Stimulated activated CD4-positive, alpha-beta T cell treated with anti-CD3 and anti-CD28 coated beads, Interleukin-1b, Interleukin-23, amount 100 ng/mL, for 4 hours (primary cell): Measurements from ENCODE around the gene VWA5B2.

ENCODE experiments used
- DNase-seq, 2 donors: peaks; one replicate each; pipeline ENCODE4 v3.0.0-alpha.2; 2020; ENCODE audit warnings: low read depth in 2 of 2

VWA5B2 gene

DNA sequence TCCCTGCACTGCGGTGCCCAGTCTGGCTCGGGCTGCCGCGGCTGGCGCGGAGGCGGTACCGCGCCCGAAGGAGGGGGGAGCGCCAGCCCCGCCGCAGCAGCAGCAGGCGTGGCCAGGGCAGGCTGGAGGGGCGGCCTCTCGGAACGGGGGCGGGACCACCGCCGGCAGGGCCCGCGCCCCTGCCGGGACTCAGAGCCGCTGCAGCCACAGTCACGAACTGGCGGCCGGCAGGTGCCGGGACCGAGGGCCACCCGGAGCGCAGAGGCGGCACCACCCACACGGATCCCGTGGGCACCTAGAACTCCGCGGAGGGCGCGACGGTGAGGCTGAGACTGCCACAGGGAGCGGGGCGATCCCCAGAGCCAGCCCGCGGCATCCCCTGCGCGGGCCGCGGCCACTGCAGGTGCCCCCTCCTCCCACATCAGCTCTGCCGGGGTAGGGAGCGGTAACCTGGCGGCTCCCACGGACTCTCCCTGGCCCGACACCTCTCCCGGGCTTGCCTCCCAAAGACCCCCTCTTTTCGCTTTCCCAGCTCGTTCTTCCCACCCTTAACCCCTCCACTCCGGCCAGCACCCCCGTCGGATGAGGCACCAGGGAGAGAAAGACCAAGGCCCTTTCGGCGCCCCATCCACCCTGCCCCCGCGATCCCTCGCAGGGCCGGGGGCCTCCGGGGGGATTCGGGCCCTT is at the start of gene VWA5B2:
TSS of gene VWA5B2 (plus strand) at position 192 of the 687 bp plus-strand sequence. CDS start 944 bp downstream, outside the sequence.
- DNase-seq, result peak; percentile 50 to 64

- DNase-seq, result no peak
Observed at GRCh38 chr3:184180165-184180564, 49.2 kb upstream of the VWA5B2 start.

DNA sequence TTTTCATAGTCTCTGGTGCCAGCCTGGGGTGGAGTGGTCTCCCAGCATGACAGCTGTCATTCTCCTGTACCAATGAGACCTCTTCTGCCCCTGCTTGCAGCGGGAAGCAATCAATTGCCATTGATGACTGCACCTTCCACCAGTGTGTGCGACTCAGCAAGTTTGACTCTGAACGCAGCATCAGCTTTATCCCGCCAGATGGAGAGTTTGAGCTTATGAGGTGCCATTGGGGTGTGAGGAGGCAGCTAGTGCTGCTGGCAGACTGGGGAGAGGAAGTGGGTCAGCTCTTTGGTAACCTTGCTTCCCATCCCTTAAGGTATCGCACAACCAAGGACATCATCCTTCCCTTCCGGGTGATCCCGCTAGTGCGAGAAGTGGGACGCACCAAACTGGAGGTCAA is 47.8 kb upstream of the VWA5B2 start:
- no peak for DNase-seq

DNA sequence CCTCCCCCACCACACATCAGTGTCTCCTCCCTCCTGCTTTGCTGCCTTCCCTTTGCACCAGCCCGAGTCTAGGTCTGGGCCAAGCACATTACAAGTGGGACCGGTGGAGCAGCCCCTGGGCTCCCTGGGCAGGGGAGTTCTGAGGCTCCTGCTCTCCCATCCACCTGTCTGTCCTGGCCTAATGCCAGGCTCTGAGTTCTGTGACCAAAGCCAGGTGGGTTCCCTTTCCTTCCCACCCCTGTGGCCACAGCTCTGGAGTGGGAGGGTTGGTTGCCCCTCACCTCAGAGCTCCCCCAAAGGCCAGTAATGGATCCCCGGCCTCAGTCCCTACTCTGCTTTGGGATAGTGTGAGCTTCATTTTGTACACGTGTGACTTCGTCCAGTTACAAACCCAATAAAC is 45.7 kb upstream of the VWA5B2 start:
- DNase-seq, result no peak

DNA sequence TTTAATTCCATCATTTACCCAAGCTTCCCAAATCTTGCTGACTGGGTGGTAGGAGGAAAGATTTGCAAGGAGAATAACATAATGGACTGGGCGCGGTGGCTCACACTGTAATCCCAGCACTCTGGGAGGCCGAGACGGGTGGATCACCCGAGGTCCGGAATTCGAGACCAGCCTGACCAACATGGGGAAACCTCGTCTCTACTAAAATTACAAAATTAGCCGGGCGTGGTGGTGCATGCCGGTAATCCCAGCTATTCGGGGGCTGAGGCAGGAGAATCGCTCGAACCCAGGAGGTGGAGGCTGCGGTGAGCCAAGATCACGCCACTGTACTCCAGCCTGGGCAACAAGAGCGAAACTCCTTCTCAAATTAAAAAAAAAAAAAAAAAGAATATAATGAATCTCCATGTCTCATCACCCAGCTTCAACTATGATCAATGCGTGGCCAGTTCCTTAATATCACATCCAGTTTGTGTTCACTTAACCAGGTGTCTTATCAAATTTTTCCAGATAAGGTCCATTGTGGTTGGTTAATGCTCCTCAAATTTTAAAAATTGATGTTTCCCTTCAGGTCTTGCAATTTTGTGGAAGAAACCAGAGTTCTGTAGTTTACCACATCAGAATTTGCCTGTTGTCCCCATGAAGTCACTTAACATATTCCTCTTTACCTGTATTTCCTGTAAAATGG is 44.7 kb upstream of the VWA5B2 start:
- no peak for DNase-seq

GRCh38 chr3:184185461-184186183 is 43.8 kb upstream of the VWA5B2 start:
- DNase-seq, result peak; percentile 99

DNA sequence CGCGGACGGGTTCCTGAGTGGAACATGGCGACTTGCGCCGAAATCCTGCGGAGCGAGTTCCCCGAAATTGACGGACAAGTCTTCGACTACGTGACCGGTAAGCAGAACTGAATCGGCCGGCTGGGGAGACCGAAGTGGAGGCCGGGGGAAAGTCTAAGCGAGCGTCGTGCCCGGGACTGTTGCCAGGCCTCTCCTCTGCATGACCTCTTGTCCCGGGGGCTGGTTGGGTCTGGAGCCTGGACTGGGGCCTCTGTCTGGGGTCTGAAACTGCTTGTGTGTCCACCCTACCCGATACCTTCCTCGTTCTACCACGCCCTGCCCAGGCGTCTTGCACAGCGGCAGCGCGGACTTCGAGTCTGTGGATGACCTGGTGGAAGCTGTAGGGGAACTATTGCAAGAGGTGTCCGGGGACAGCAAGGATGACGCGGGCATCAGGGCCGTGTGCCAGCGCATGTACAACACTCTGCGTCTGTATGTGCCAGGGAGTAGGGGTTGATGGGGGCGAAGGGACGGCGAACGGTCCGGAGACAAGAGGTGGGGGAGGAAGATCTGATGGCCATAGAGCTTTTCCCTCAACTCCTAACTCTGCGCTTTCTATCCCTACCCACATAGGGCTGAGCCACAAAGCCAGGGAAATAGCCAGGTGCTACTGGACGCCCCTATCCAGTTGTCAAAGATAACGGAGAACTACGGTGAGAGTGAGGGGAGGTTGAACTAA is 43.0 kb upstream of the VWA5B2 start, which contains the start of gene ABCF3:
TSS of gene ABCF3 (plus strand) at position 16 of the 718 bp plus-strand sequence. CDS start at position 25, 9 bp downstream.
- DNase-seq, result peak in 1 of 2 donors; percentile 12

DNA sequence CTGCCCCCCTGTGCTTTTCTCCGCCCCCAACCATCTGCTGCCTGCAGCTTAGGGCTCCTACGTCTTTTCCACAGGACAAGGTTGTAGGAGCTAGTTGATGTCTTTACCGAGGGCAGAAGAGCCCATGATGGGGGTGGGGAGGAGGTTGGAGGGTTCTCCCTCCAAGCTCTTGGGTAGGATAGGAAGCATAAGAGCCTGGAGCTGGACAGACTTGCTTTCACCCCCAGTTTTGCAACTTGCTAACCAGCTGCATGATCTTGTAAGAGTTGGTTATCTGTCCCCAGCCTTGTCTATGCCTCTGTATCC is 42.5 kb upstream of the VWA5B2 start:
- DNase-seq, result no peak

- DNase-seq, result no peak
Observed at GRCh38 chr3:184188080-184188479, 41.3 kb upstream of the VWA5B2 start.

GRCh38 chr3:184189421-184189820 is 40.0 kb upstream of the VWA5B2 start:
- no peak for DNase-seq

- DNase-seq, result no peak
Observed at GRCh38 chr3:184192889-184193288, 36.5 kb upstream of the VWA5B2 start.

DNA sequence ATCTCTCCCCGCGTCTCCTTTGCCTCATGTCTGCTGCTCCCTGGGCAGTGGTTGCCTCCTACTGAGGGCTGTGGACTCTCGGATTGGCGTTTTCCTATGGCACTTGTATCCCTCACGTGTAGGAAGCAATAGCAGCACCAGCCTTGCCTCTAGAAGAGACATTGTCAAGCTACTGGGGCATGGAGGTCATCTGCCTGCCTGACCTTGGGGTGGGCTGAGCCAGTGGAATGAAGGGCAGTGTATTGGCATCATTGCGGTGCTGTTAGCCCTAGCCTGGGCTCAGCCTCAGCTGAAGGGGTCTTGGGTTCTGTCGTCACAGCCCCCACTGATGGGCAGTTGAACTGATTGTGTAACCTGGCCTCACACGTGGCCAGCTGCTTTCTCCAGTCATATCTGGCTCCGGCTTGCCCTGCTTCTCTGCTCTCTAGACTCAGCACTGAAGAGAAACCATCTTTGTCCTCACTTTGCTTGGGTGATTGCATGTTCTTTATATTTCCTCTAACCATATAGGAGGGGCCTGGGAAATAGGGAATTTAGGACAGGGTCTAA is 35.3 kb upstream of the VWA5B2 start:
- no peak for DNase-seq

- DNase-seq, result no peak
Observed at GRCh38 chr3:184196536-184196935, 32.8 kb upstream of the VWA5B2 start.

GRCh38 chr3:184198509-184198908 is 30.9 kb upstream of the VWA5B2 start:
- DNase-seq, result no peak

GRCh38 chr3:184200825-184201224 is 28.6 kb upstream of the VWA5B2 start:
- DNase-seq, result no peak

- no peak for DNase-seq
Observed at GRCh38 chr3:184203526-184203925, 25.9 kb upstream of the VWA5B2 start.

DNA sequence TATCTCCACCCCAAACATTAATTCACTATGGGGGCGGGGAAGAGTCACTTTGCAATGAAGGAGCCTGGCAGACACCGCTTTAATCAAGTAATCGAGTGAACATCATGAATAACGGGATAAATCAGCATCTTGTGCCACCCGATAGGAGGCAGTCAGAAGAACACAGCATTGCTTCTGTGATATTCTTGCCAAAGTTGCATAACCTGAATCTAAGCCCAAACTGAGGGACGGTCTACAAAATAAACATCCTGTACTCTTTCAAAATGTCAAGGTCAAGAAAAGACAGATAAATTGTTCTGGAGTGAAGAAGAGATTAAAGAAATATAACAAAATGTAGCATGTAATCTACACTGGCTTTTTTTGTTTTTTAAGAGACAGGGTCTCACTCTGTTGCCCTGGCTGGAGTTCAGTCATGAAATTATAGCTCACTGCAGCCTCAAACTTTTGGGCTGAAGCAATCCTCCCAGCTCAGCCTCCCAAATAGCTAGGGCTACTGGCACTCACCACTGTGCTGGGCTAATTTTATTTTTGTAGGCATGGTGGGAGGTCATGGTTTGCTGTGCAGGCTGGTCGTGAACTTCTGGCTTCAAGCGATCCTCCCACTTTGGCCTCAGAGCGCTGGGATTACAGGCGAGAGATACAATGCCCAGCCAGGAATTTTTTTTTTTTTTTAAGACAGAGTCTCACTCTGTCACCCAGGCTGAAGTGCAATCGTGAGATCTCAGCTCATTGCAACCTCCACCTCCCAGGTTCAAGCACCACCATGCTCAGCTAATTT is 20.1 kb upstream of the VWA5B2 start:
- no peak for DNase-seq

- no peak for DNase-seq
Observed at GRCh38 chr3:184211297-184211696, 18.1 kb upstream of the VWA5B2 start.

DNA sequence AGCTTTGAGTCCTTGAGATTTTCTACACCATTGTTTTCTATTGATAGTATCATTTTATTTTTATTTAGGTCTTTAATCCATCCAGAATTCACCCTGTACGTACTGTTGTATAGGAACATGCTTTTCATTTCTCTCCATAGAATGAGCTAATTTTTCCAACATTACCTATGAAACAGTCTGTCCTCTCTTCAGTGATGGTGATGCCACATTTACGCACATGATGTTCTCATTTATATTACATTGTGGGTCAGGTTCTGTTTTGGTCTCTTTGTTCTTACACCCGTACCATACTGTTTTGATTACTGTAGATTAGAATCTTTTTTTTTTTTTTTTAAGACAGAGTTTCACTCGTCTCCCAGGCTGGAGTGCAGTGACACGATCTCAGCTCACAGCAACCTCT is 17.7 kb upstream of the VWA5B2 start:
- DNase-seq, result no peak

- no peak for DNase-seq
Observed at GRCh38 chr3:184218814-184219213, 10.6 kb upstream of the VWA5B2 start.

GRCh38 chr3:184222521-184222920 is 6.9 kb upstream of the VWA5B2 start:
- no peak for DNase-seq
